GM12872 (cell line): ENCODE results near the gene YES1.

ENCODE experiments used
- CTCF ChIP-seq: IDR thresholded peaks from 3 replicates; pipeline ENCODE4 v1.5.1; 2011; ENCODE audit warnings: low read depth, mild to moderate bottlenecking, low read length, moderate library complexity; ENCODE audit not compliant: insufficient read depth

YES1 gene

GRCh38 chr18:841647-842370, 29.8 kb upstream of the YES1 start:
- TF ChIP-seq CTCF = no peak

GRCh38 chr18:840516-840915, 28.5 kb upstream of the YES1 start:
- TF ChIP-seq CTCF = no peak

GRCh38 chr18:840023-840408, 28.0 kb upstream of the YES1 start:
- no peak for TF ChIP-seq CTCF

GRCh38 chr18:839224-840022, 27.4 kb upstream of the YES1 start:
- TF ChIP-seq CTCF = peak; percentile 96

GRCh38 chr18:837922-838321, 25.9 kb upstream of the YES1 start:
- TF ChIP-seq CTCF = no peak

GRCh38 chr18:834082-834720, 22.2 kb upstream of the YES1 start:
- TF ChIP-seq CTCF = no peak

- TF ChIP-seq CTCF = no peak
Observed at GRCh38 chr18:833197-833596, 21.2 kb upstream of the YES1 start.
